Stomach (tissue), 9 donors: ENCODE results near the gene FADS6. TPM values are rescaled to one million over a fixed set of nuclear protein-coding genes. Genes with fewer than 3 reads are reported as not detected.

Experiments used
- DNase-seq, 2 donors: peaks; one replicate each; pipeline versions ENCODE4 v3.0.0 to v3.0.0-alpha.2; 2013 to 2019
- H3K27ac ChIP-seq, 5 donors: fragments of 200-600 bp in 4 of 5; sonication (generic) in 4 of 5; one replicate each; pipeline ENCODE4 v1.5.1; 2013 to 2019; ENCODE audit warnings: mild to moderate bottlenecking in 1 of 5, moderate library complexity in 1 of 5
- H3K27me3 ChIP-seq, 3 donors: fragments of 200-600 bp; sonication (generic); one replicate each; pipeline ENCODE4 v1.5.1; 2017 to 2019; ENCODE audit warnings: mixed run types in 1 of 3
- H3K36me3 ChIP-seq, 4 donors: fragments of 200-600 bp; sonication (generic); 1 replicate in 3 of 4; 2 replicates in 1 of 4; pipeline ENCODE4 v1.5.1; 2016 to 2019
- H3K4me1 ChIP-seq, 4 donors: fragments of 200-600 bp; sonication (generic); one replicate each; pipeline ENCODE4 v1.5.1; 2016 to 2019
- H3K4me3 ChIP-seq, 4 donors: fragments of 200-600 bp; sonication (generic) in 3 of 4; one replicate each; pipeline ENCODE4 v1.5.1; 2016 to 2019; ENCODE audit warnings: mild to moderate bottlenecking in 1 of 4
- H3K9me3 ChIP-seq, 4 donors: fragments of 200-600 bp; sonication (generic); one replicate each; pipeline ENCODE4 v1.5.1; 2016 to 2019
- EP300 ChIP-seq: sonication (generic); formaldehyde crosslinking; IDR thresholded peaks from one replicate; pipeline ENCODE4 v1.6.1; 2017; ENCODE audit warnings: antibody characterized with exemption
- POLR2A ChIP-seq, 4 donors: fragments of 450-650 bp; IDR thresholded peaks; one replicate each; pipeline ENCODE4 v1.6.1; 2016; ENCODE audit warnings: antibody characterized with exemption in 4 of 4, control low read depth in 2 of 4, mild to moderate bottlenecking in 1 of 4, moderate library complexity in 1 of 4
- POLR2AphosphoS5 ChIP-seq, 3 donors: sonication (generic); formaldehyde crosslinking; IDR thresholded peaks; one replicate each; pipeline ENCODE4 v1.6.1; 2016; ENCODE audit warnings: antibody characterized with exemption in 3 of 3
- WGBS, 5 donors: extraction: QIAGEN DNeasy Blood & Tissue Kit in 3 of 5; methylation state at CpG; one replicate each; pipeline versions ENCODE4 v1.1.5 to v1.1.7; 2013 to 2018; 5-methylcytosine and 5-hydroxymethylcytosine counted together
- intact Hi-C: fragments of 100-400 bp; cut with DNase I; formaldehyde crosslinking; loops from one replicate; pipeline ENCODE4 v1.15.1; 2023; ENCODE audit warnings: low total_unique reads
- polyA plus RNA-seq, 3 donors: library from polyadenylated mRNA; stranded (reverse); fragments of 200-250 nt; gene quantifications; one replicate each; pipeline ENCODE4 v1.2.3, GENCODE V29; 2013
- total RNA-seq, 5 donors: library from RNA; depleted of rRNA; stranded (reverse); fragments of >200 nt; gene quantifications; one replicate each; pipeline versions ENCODE4 v1.1.0 to v1.2.3, GENCODE V29; 2014 to 2016
- TF ChIP-seq, protein P1 (sequence below), 7 experiments: fragments of 450-650 bp in 4 of 7; fragments of 200-600 bp in 3 of 7; sonication (generic) in 3 of 7; IDR thresholded peaks; one replicate each; pipeline ENCODE4 v1.5.1; 2016 to 2019; ENCODE audit warnings: antibody characterized with exemption in 7 of 7, control low read depth in 2 of 7, mild to moderate bottlenecking in 1 of 7
- donor health status: healthy with polysubstance abuse.
- donor health status: Bipolar disorder and iron deficiency.
- donor health status: healthy.

The FADS6 gene
- total and polyA plus RNA-seq, 8 donors, result 0.50 to 1.8 TPM; not detected in 6

DNA sequence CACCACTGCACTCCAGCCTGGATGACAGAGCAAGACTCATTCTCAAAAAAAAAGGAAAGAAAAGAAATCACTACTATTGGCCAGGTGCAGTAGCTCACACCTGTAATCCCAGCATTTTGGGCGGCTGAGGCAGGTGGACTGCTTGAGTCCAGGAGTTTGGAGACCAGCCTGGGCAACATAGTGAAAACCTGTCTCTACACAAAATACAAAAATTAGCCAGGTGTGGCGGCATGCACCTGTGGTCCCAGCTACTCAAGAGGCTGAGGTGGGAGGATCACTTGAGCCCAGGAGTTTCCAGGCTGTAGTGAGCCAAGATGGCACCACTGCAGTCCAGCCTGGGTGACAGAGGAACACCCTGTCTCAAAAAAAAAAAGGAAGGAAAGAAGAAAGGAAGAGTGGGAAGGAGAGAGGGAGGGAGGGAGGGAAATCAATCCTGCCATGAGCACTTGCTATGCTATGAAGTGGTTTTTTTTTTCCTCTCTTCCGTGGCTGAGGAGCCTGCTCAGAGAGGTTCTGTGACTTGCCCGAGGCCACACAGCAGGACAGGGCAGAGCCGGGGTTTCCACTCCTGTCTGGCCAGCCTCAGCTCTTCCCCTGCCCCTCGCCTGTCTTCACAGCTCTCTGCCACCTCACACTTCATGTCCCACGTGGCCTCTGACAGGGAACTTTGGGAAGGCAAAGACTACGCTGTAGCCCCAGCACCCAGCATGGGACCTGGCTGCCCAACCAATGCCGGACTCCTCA is 44.6 kb downstream of the FADS6 start:
- no peak overlapping the region for H3K27ac ChIP-seq
- no peak for DNase-seq
- peaks cover 13 to 55% (median 40%) of the 10 kb centered on the region in 3 donors for H3K27me3 ChIP-seq
- intact Hi-C loops, result no loop called here
- 62 to 70% (median 66%) methylated on average over 9 of the region's 9 CpGs for WGBS, 5 donors
- peaks cover 9 to 14% (median 10%) of the 10 kb centered on the region in 4 donors for H3K4me1 ChIP-seq
- TF ChIP-seq POLR2A (IDR thresholded peaks at IDR 0.05) (no peak), POLR2AphosphoS5 (IDR thresholded peaks at IDR 0.05) (no peak), EP300 (no peak)
- TF ChIP-seq, protein P1, sequence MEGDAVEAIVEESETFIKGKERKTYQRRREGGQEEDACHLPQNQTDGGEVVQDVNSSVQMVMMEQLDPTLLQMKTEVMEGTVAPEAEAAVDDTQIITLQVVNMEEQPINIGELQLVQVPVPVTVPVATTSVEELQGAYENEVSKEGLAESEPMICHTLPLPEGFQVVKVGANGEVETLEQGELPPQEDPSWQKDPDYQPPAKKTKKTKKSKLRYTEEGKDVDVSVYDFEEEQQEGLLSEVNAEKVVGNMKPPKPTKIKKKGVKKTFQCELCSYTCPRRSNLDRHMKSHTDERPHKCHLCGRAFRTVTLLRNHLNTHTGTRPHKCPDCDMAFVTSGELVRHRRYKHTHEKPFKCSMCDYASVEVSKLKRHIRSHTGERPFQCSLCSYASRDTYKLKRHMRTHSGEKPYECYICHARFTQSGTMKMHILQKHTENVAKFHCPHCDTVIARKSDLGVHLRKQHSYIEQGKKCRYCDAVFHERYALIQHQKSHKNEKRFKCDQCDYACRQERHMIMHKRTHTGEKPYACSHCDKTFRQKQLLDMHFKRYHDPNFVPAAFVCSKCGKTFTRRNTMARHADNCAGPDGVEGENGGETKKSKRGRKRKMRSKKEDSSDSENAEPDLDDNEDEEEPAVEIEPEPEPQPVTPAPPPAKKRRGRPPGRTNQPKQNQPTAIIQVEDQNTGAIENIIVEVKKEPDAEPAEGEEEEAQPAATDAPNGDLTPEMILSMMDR (IDR thresholded peaks at IDR 0.05), result no peak
- no peak overlapping the region for H3K4me3 ChIP-seq
- H3K9me3 ChIP-seq, result peaks cover 0 to 5% (median 0%) of the 10 kb centered on the region in 4 donors
- H3K36me3 ChIP-seq, result no peaks in the 10 kb centered on the region

- Histone ChIP-seq H3K4me1 (peaks cover 13 to 18% (median 16%) of the 10 kb centered on the region in 4 donors), H3K36me3 (no peaks in the 10 kb centered on the region), H3K27me3 (peaks cover 0 to 50% (median 28%) of the 10 kb centered on the region in 3 donors), H3K27ac (no peak overlapping the region), H3K4me3 (no peak overlapping the region), H3K9me3 (no peaks in the 10 kb centered on the region)
- TF ChIP-seq POLR2AphosphoS5 (IDR thresholded peaks at IDR 0.05) (no peak), POLR2A (IDR thresholded peaks at IDR 0.05) (no peak), EP300 (no peak)
- TF ChIP-seq, protein P1 (IDR thresholded peaks at IDR 0.05), result no peak
- DNase-seq, result no peak
- WGBS, 5 donors, result 86 to 95% (median 94%) methylated on average over 2 to 16 of the region's 16 CpGs
- intact Hi-C loops, result no loop called here
Observed at GRCh38 chr17:74846621-74847020, 46.8 kb downstream of the FADS6 start.

DNA sequence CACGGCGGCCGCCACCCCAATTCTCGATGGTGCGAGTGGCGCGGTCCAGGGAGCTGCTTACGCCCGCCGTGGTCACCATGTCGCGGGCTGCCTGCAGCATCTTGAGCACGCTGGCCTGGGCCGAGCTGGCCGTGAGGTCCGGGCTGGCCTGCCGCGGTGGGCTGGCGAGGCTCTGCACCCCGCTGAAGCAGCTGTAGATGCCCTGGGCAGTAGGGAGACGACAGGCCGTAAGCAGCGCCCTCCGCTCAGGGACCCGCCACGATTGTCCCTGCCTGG is 50.1 kb downstream of the FADS6 start:
- peaks cover 0 to 25% (median 9%) of the 10 kb centered on the region in 3 donors for H3K27me3 ChIP-seq
- no peak for DNase-seq
- TF ChIP-seq, protein P1 (IDR thresholded peaks at IDR 0.05), result no peak
- TF ChIP-seq POLR2A (IDR thresholded peaks at IDR 0.05), result no peak
- no peak for TF ChIP-seq POLR2AphosphoS5 (IDR thresholded peaks at IDR 0.05)
- TF ChIP-seq EP300, result no peak
- no peaks in the 10 kb centered on the region for H3K9me3 ChIP-seq
- intact Hi-C loops, result no loop called here
- H3K27ac ChIP-seq, result no peak overlapping the region
- peak overlapping the region; percentile 39 to 43 (median 42) for H3K4me3 ChIP-seq
- peaks cover 0 to 9% (median 8%) of the 10 kb centered on the region in 4 donors for H3K36me3 ChIP-seq
- 14 to 40% (median 33%) methylated on average over 9 to 26 of the region's 26 CpGs for WGBS, 5 donors
- peaks cover 16 to 33% (median 27%) of the 10 kb centered on the region in 4 donors for H3K4me1 ChIP-seq

DNA sequence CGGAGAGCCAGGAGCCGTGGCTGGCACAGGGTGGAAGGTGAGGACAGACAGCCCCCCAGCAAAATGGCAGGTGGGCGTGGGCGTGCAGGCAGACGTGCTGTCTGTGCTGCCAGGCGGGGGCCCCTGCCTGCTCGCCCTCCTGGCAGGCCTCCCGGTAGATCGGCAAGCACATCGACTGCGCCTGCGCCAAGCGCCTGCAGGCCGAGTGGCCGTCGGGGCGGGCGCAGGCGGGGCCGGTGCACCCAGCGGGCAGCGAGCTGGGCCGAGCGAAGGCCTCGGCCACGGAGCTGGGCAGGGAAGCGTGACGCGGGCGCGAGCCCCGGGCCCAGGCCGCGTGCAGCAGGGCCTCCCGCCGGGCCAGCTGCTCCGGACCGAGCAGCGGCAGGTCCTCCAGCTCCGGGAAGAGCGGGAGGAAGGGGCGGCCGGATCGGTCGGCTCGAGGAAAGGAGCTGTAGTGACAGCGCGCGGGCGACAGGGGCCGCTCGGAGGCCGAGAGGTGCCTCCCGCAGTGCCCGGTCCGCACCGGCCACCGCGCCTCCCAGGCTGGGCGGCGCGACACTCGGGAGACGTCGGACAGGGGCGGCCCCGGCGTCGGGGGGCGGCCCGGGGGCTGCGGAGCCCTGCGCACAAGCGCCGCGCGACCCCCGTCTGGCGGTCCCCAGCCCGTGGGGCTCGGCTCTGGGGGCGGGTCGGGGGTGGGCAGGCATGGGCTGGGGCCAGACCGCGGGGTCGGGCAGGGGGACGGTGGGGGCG is 50.7 kb downstream of the FADS6 start:
- peaks cover 0 to 14% (median 11%) of the 10 kb centered on the region in 4 donors for H3K36me3 ChIP-seq
- H3K9me3 ChIP-seq, result no peaks in the 10 kb centered on the region
- WGBS, 5 donors, result 2 to 12% (median 3%) methylated on average over 14 to 88 of the region's 88 CpGs
- peaks cover 0 to 25% (median 9%) of the 10 kb centered on the region in 3 donors for H3K27me3 ChIP-seq
- peak; percentile 75 to 89 for DNase-seq
- TF ChIP-seq POLR2A (IDR thresholded peaks at IDR 0.05), result no peak
- TF ChIP-seq, protein P1 (IDR thresholded peaks at IDR 0.05), result peak in 5 of 7 experiments; percentile 12 to 66 (median 30)
- no peak overlapping the region for H3K27ac ChIP-seq
- peak overlapping the region; percentile 39 to 43 (median 42) for H3K4me3 ChIP-seq
- peaks cover 16 to 33% (median 27%) of the 10 kb centered on the region in 4 donors for H3K4me1 ChIP-seq
- intact Hi-C loops, result no loop called here
